CD14-positive monocyte (primary cell): Measurements from ENCODE around the gene ZCCHC14. TPM values are rescaled to one million over a fixed set of nuclear protein-coding genes. Genes with fewer than 3 reads are reported as not detected.
A peak's percentile ranks its signal among the peaks of the same experiment; 100 is the strongest.
"Not testable (repeated sequence)": the region's sequence is repeated elsewhere in the genome, so short reads cannot be mapped to it uniquely, and the experiment has no call there.

Source experiments
- DNase-seq, 3 donors: peaks; one replicate each; pipeline ENCODE4 v3.0.0-alpha.2; 2011 to 2022
- H2AFZ ChIP-seq: 2 replicates; pipeline ENCODE4 v1.6.0; 2012; ENCODE audit warnings: mild to moderate bottlenecking, low read depth, low read length, inconsistent platforms; ENCODE audit not compliant: insufficient read depth, poor library complexity, severe bottlenecking
- H3K27ac ChIP-seq, 2 donors: 1 replicate in 1 of 2; 2 replicates in 1 of 2; pipeline ENCODE4 v1.5.1; 2012 to 2013; ENCODE audit warnings: low read length in 2 of 2, control low read depth in 1 of 2, inconsistent platforms in 1 of 2, low read depth in 1 of 2, mild to moderate bottlenecking in 1 of 2
- H3K27me3 ChIP-seq, 2 donors: one replicate each; pipeline versions ENCODE4 v1.6.0 to v1.6.1; 2011 to 2013; ENCODE audit warnings: low read length in 2 of 2; ENCODE audit not compliant: control insufficient read depth in 2 of 2, insufficient read depth in 2 of 2
- H3K36me3 ChIP-seq, 2 donors: replicated peaks in 1 of 2; 1 replicate in 1 of 2; 2 replicates in 1 of 2; pipeline versions ENCODE4 v1.5.1 to v1.6.1; 2012 to 2013; ENCODE audit warnings: low read length in 2 of 2, control low read depth in 1 of 2, inconsistent platforms in 1 of 2, mild to moderate bottlenecking in 1 of 2; ENCODE audit not compliant: insufficient read depth in 2 of 2, control insufficient read depth in 1 of 2
- H3K4me1 ChIP-seq, 2 donors: 1 replicate in 1 of 2; 2 replicates in 1 of 2; pipeline versions ENCODE4 v1.5.1 to v1.6.1; 2012 to 2013; ENCODE audit warnings: low read length in 2 of 2, control low read depth in 1 of 2, inconsistent platforms in 1 of 2, mild to moderate bottlenecking in 1 of 2, moderate library complexity in 1 of 2; ENCODE audit not compliant: insufficient read depth in 2 of 2, control insufficient read depth in 1 of 2
- H3K4me2 ChIP-seq: replicated peaks from 2 replicates; pipeline ENCODE3; 2012; ENCODE audit warnings: low read length, moderate library complexity, mild to moderate bottlenecking; ENCODE audit not compliant: poor library complexity, severe bottlenecking; ENCODE audit errors: extremely low read depth
- H3K4me3 ChIP-seq, 3 experiments: fragments of 200-600 bp in 1 of 3; sonication (generic) in 1 of 3; replicated peaks in 1 of 3; 1 replicate in 2 of 3; 2 replicates in 1 of 3; pipeline ENCODE4 v1.5.1; 2011 to 2013; ENCODE audit warnings: low read length in 3 of 3, mild to moderate bottlenecking in 3 of 3, control low read depth in 2 of 3, low read depth in 2 of 3, inconsistent platforms in 1 of 3, moderate library complexity in 1 of 3
- H3K79me2 ChIP-seq: 2 replicates; pipeline ENCODE4 v1.6.0; 2012; ENCODE audit warnings: mild to moderate bottlenecking, control low read depth, inconsistent platforms, low read length, moderate library complexity; ENCODE audit not compliant: insufficient read depth
- H3K9ac ChIP-seq: 2 replicates; pipeline ENCODE4 v1.6.0; 2017; ENCODE audit warnings: low read length, mild to moderate bottlenecking; ENCODE audit not compliant: insufficient read depth, poor library complexity, severe bottlenecking
- H3K9me3 ChIP-seq, 2 donors: replicated peaks in 1 of 2; 1 replicate in 1 of 2; 2 replicates in 1 of 2; pipeline versions ENCODE4 v1.5.1 to v1.6.1; 2012 to 2013; ENCODE audit warnings: low read length in 2 of 2, control low read depth in 1 of 2; ENCODE audit not compliant: control insufficient read depth in 1 of 2, insufficient read depth in 1 of 2
- H4K20me1 ChIP-seq: 2 replicates; pipeline ENCODE4 v1.6.0; 2012; ENCODE audit warnings: mild to moderate bottlenecking, low read length, control low read depth, moderate library complexity; ENCODE audit not compliant: insufficient read depth
- H3K27ac Mint-ChIP-seq, 7 donors: one replicate each; pipeline ENCODE4 v1.8.0; 2020; ENCODE audit warnings: mild to moderate bottlenecking in 7 of 7, mixed read lengths in 7 of 7, moderate library complexity in 6 of 7, inconsistent platforms in 2 of 7
- H3K27me3 Mint-ChIP-seq, 3 donors: one replicate each; pipeline ENCODE4 v1.8.0; 2021 to 2022; ENCODE audit warnings: low read depth in 3 of 3, mild to moderate bottlenecking in 3 of 3, mixed read lengths in 3 of 3, moderate library complexity in 3 of 3, inconsistent platforms in 1 of 3
- H3K36me3 Mint-ChIP-seq, 2 donors: one replicate each; pipeline ENCODE4 v1.8.0; 2020; ENCODE audit warnings: mixed read lengths in 2 of 2, inconsistent platforms in 1 of 2, mild to moderate bottlenecking in 1 of 2
- H3K4me1 Mint-ChIP-seq: one replicate; pipeline ENCODE4 v1.8.0; 2020; ENCODE audit warnings: mild to moderate bottlenecking, mixed read lengths
- H3K4me3 Mint-ChIP-seq, 2 donors: one replicate each; pipeline ENCODE4 v1.8.0; 2020; ENCODE audit warnings: mild to moderate bottlenecking in 2 of 2, mixed read lengths in 2 of 2, moderate library complexity in 1 of 2
- H3K9me3 Mint-ChIP-seq, 7 donors: one replicate each; pipeline ENCODE4 v1.8.0; 2020 to 2022; ENCODE audit warnings: mixed read lengths in 7 of 7, mild to moderate bottlenecking in 6 of 7, moderate library complexity in 6 of 7, inconsistent platforms in 2 of 7
- WGBS: methylation state at CpG from one replicate; pipeline ENCODE4 v1.1.5; 2013; ENCODE audit warnings: missing lambda C conversion rate; ENCODE audit not compliant: insufficient coverage; 5-methylcytosine and 5-hydroxymethylcytosine counted together
- intact Hi-C, 2 donors: fragments of 100-400 bp; cut with micrococcal nuclease; formaldehyde crosslinking; loops; one replicate each; pipeline versions ENCODE4 v1.15.0 to v1.15.1; 2023
- polyA plus RNA-seq, 3 donors: library from polyadenylated mRNA; depleted of rRNA in 1 of 3; unstranded in 2 of 3; stranded (reverse) in 1 of 3; fragments of 300-500 nt in 2 of 3; fragments of >200 nt in 1 of 3; fragmentation: Illumina TruSeq in 2 of 3; gene quantifications; 1 replicate in 2 of 3; 2 replicates in 1 of 3; pipeline ENCODE4 v1.2.3, GENCODE V29; 2012 to 2021
- TF ChIP-seq, protein P1 (sequence below): fragments of 200-600 bp; IDR thresholded peaks from one replicate; pipeline ENCODE4 v1.8.0; 2022; ENCODE audit warnings: antibody characterized with exemption, mild to moderate bottlenecking

ZCCHC14 gene
- polyA plus RNA-seq, 3 donors: 0.11 to 4.0 (median 0.22) TPM

DNA sequence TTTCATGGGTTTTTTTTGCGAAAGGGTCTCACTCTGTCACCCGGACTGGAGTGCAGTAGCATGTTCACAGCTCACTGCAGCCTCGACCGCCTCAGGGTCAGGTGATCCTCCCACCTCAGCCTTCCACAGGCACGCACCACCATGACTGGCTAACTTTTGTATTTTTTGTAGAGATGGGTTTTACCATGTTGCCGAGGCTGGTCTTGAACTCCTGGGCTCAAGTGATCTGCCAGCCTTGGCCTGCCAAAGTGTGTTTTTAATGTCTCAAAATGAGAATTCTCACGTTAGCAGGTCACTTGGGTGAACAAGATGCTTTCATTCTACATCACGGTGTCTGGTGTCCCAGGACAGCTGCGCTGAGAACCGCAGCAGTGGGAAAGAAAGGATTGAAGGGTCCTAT is 112.4 kb downstream of the ZCCHC14 start:
- TF ChIP-seq, protein P1, sequence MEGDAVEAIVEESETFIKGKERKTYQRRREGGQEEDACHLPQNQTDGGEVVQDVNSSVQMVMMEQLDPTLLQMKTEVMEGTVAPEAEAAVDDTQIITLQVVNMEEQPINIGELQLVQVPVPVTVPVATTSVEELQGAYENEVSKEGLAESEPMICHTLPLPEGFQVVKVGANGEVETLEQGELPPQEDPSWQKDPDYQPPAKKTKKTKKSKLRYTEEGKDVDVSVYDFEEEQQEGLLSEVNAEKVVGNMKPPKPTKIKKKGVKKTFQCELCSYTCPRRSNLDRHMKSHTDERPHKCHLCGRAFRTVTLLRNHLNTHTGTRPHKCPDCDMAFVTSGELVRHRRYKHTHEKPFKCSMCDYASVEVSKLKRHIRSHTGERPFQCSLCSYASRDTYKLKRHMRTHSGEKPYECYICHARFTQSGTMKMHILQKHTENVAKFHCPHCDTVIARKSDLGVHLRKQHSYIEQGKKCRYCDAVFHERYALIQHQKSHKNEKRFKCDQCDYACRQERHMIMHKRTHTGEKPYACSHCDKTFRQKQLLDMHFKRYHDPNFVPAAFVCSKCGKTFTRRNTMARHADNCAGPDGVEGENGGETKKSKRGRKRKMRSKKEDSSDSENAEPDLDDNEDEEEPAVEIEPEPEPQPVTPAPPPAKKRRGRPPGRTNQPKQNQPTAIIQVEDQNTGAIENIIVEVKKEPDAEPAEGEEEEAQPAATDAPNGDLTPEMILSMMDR: no peak
- H3K4me2 ChIP-seq: no peak overlapping the region
- no peaks in the 10 kb centered on the region for H3K36me3 ChIP-seq
- no peak overlapping the region for H2AFZ ChIP-seq
- H4K20me1 ChIP-seq: peaks cover 43% of the 10 kb centered on the region
- H3K9ac ChIP-seq: no peak overlapping the region
- no peaks in the 10 kb centered on the region for H3K9me3 ChIP-seq
- H3K4me3 ChIP-seq: no peak overlapping the region
- WGBS: 100% methylated on average over 2 of the region's 10 CpGs
- Mint-ChIP-seq H3K4me3 (peak overlapping the region in 1 of 2 donors; percentile 15), H3K9me3 (peaks cover 0 to 9% (median 0%) of the 10 kb centered on the region in 7 donors), H3K27ac (no peak overlapping the region), H3K36me3 (peaks cover 9 to 16% of the 10 kb centered on the region in 2 donors), H3K27me3 (peaks cover 21 to 50% (median 46%) of the 10 kb centered on the region in 3 donors), H3K4me1 (peaks cover 28% of the 10 kb centered on the region)
- intact Hi-C loops: loop anchor here in 1 of 2 donors (5.0 kb wide), 1 partner anchor 63 kb away; the partner anchor contains the start of gene C16orf95
- H3K27ac ChIP-seq: no peak overlapping the region
- no peaks in the 10 kb centered on the region for H3K79me2 ChIP-seq
- no peak for DNase-seq
- peaks cover 22 to 28% of the 10 kb centered on the region in 2 donors for H3K4me1 ChIP-seq
- H3K27me3 ChIP-seq: peaks cover 7 to 21% of the 10 kb centered on the region in 2 donors

DNA sequence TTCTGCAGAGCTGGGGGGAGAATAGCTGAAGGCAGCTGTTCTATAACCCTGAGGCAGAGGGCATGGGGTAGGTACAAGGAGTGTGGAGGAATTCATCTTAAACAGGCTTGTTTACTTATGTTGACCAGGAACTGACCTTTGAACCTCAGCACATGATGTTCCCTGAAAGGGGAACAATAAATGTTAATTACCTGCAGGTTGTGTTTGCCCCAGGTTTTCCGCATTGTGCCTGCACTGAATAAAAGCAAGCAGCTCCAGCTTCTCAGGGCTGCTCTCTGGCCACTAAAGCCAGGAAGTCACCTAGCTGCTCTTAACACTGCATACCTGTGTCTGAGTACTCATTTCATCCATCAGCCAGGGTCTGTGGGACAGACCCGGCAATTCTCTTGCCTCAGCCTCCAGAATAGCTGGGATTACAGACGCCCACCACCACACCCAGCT is 113.5 kb downstream of the ZCCHC14 start:
- H3K9me3 Mint-ChIP-seq: not testable (repeated sequence)

More for the DNA sequence above, 113.5 kb downstream of the ZCCHC14 start:
- H3K4me3 Mint-ChIP-seq: peak overlapping the region in 1 of 2 donors; percentile 9
- Histone ChIP-seq H4K20me1 (peaks cover 53% of the 10 kb centered on the region), H3K27me3 (peaks cover 7 to 26% of the 10 kb centered on the region in 2 donors), H3K4me1 (peaks cover 16 to 21% of the 10 kb centered on the region in 2 donors)
- intact Hi-C loops, H3K27ac ChIP-seq, H3K36me3 ChIP-seq, H3K9ac ChIP-seq, H3K4me2 ChIP-seq, H2AFZ ChIP-seq, H3K79me2 ChIP-seq, H3K9me3 ChIP-seq, H3K4me3 ChIP-seq, DNase-seq: not testable (repeated sequence)
- H3K36me3 Mint-ChIP-seq: peaks cover 9 to 17% of the 10 kb centered on the region in 2 donors
- peaks cover 28% of the 10 kb centered on the region for H3K4me1 Mint-ChIP-seq
- peak overlapping the region in 1 of 7 donors; percentile 57 for H3K27ac Mint-ChIP-seq
- WGBS: 100% methylated on average over 1 of the region's 3 CpGs
- peaks cover 22 to 60% (median 52%) of the 10 kb centered on the region in 3 donors for H3K27me3 Mint-ChIP-seq
